Hematopoietic multipotent progenitor cell treated with erythropoietin and hydrocortisone succinate and interleukin-3 and kit ligand, for 4 days (in vitro differentiated cells): ENCODE results near the gene HBS1L.
A peak's percentile ranks its signal among the peaks of the same experiment; 100 is the strongest.
"Not testable (repeated sequence)": the region's sequence is repeated elsewhere in the genome, so short reads cannot be mapped to it uniquely, and the experiment has no call there.

ENCODE experiments used
- DNase-seq: peaks from one replicate; pipeline ENCODE4 v3.0.0-alpha.2; 2015

The HBS1L gene

DNA sequence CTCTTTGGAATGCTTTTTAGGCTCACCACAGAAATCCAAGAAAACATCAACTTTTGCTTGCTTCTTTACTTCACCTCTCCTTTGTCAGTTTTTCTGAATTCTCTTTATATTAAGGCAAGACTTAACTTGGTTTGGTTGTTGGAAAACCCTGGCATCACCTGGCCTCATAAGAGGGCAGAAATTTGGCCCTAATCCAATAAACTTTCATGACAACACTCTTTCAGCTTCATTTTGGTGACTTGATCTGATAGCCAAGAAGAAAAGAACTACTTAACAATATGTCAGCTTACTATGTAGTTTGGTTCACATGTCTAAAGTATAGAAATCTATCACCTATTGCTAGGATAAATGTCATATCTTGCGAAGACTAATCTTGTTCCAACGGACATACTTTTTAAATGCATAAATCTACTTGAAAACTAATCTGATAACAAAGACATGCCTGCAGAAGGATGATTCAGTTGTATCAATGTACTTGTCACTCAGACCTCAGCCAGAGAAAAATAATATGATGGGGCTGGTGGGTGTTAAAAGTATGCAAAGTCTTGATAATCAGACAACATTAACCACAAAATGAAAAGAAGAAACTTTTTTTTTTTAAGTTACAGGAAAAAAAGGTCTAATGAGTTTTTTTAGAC lies 19.3 kb upstream of the HBS1L start:
- DNase-seq, result peak; percentile 95

DNA sequence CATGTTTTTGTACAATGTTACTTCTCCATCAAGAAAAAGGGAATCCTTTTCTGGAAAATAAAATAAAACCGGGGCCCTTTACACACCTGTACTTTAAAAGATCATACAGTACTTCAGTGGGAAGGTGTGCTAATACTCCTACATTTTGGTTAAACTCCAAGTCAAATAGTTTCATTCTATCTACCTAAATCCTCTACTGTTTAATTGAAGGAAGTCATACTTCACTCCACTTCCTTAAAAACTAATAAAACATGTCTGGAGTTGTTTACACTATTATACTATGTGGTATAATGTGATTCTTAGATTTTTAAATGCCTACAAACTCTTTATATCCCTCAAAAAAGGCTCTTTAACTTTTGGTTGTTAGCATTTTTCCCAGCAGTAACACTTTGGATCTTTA lies 18.6 kb upstream of the HBS1L start:
- DNase-seq, result no peak

DNA sequence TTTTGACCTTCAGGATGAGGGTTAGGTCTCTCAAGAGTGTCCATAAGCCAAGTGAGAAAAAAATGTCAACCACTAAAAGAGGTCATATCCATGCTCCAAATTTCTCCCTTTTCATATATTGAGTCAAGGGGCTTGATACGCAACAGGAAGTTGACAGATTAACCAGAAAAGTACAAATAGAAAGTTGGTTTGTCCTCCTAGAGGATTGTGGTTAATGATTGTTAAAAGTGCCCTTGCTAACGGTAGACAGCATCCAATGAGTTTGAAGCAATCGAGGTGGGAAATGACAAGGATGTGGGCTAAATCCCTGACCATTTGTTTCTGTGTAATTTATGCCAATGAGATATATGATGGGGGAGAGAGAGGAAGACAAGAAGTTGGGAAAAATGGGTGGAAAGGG lies 18.1 kb upstream of the HBS1L start:
- no peak for DNase-seq

DNA sequence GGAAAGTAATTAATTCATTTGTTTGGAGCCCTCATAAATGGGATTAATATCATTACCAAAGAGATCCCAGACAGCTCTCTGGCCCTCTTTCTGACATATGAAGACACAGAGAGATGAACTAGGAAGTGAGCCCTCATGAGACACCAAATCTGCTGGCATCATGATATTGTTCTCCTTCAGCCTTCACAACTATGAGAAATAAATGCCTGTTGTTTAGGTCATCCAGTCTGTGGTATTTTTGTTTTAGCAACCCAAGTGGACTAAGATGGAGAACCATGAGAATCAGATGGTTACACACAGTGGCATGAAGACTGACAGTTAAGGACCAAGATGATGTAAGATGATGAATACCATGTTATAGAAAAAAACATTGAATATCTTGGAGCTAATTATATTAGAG lies 16.9 kb upstream of the HBS1L start:
- no peak for DNase-seq

GRCh38 chr6:135067911-135068310 lies 13.3 kb upstream of the HBS1L start:
- DNase-seq, result no peak

- DNase-seq, result peak; percentile 49
Measured at GRCh38 chr6:135066806-135067205, 12.2 kb upstream of the HBS1L start.

GRCh38 chr6:135066397-135066796 lies 11.8 kb upstream of the HBS1L start:
- DNase-seq, result peak; percentile 36

- no peak for DNase-seq
Measured at GRCh38 chr6:135064586-135064985, 10.0 kb upstream of the HBS1L start.

GRCh38 chr6:135063926-135064325 lies 9.3 kb upstream of the HBS1L start:
- DNase-seq, result no peak

GRCh38 chr6:135062735-135063134 lies 8.1 kb upstream of the HBS1L start:
- no peak for DNase-seq

- no peak for DNase-seq
Measured at GRCh38 chr6:135060076-135060475, 5.5 kb upstream of the HBS1L start.

DNA sequence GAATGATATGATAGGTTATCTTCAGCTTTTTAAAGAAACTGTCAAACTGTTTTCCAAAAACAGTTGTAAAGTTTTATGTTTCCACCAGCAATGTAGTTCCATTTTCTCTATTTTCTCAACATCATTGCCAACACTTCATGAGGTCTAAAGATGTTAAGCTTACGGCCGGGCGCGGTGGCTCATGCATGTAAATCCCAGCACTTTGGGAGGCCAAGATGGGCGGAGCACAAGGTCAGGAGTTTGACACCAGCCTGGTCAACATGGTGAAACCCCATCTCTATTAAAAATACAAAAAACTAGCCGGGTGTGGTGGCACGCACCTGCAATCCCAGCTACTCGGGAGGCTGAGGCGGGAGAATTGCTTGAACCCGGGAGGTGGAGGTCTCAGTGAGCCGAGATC lies 3.7 kb upstream of the HBS1L start:
- DNase-seq, result not testable (repeated sequence)

GRCh38 chr6:135056632-135057031 lies 2.0 kb upstream of the HBS1L start:
- no peak for DNase-seq

DNA sequence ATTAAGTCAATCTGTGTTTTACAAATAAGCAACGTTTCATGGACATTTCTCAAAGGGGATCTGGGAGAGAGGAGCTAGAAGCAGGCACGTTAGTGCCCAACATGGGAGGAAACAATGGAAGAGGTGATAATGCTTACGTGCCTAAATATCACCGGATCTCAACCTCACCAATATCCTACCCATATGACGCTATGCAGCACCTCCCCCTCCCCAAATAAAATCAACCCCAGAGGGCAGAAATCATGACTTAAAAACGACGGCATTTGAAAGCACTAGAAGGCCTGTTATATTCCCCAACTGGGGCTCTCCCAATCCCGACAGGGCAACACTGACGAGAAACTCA lies 425 bp downstream of the HBS1L start:
- DNase-seq, result peak; percentile 66

GRCh38 chr6:135053406-135053805 lies 1.2 kb downstream of the HBS1L start:
- DNase-seq, result peak; percentile 46

DNA sequence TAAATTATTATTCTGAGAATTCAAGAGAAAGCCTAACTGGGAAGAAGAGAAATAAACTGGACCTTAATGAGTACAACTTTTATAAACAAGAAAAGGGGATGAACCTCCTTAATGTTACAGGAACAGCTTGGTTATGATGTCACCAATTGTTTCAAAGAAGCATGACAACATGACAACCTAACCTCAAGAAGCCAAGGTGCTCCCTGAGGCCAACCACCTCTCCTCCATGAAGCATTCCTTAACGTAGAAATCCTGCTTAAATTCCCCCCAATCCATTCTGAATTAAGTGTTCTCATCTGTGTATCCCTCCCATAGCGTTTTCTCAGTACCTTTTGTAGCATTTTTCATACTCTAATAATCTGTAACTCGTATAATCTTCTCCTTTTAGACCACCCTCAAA lies 1.7 kb downstream of the HBS1L start:
- DNase-seq, result peak; percentile 66

GRCh38 chr6:135048915-135049314 lies 5.7 kb downstream of the HBS1L start:
- no peak for DNase-seq

GRCh38 chr6:135047336-135047735 lies 7.3 kb downstream of the HBS1L start:
- DNase-seq, result no peak

DNA sequence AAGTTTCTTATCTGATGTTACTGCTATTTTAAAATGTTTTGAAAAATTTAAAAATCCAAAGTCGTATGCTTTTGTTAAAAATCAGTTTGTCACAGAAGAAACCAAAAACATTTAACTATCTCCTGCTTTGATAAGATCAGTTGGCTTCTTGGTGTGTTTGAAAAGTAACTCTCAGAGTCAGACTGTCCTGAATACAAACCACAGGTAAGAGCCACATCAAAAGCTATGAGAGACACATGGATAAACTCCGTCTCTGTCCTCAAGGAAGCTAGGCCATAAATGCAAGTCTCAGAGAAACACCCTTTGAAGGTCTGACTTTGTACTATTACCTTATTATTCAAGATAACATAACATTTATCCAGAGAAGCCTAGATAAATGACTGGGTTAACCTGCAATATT lies 7.7 kb downstream of the HBS1L start:
- DNase-seq, result no peak

DNA sequence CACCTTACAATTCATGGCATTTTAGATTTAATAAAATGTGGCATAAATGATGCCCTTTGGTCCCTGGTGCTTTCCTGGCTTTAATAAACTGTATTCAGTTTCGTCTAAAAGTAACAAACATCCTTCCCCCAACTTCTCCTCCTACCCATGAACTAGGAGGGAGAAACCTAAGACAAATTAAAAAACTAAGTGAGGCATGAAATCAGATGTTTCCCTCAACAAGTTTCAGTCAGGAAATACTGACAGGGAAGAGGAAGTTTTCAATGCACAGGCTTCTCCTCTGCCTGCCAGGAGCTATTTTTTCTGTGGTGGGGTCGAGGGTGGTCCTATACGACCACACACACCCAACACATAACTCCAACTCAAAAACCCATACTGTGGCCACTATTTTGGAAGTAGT lies 10.0 kb downstream of the HBS1L start:
- no peak for DNase-seq

GRCh38 chr6:135043846-135044245 lies 10.8 kb downstream of the HBS1L start:
- peak; percentile 45 for DNase-seq

DNA sequence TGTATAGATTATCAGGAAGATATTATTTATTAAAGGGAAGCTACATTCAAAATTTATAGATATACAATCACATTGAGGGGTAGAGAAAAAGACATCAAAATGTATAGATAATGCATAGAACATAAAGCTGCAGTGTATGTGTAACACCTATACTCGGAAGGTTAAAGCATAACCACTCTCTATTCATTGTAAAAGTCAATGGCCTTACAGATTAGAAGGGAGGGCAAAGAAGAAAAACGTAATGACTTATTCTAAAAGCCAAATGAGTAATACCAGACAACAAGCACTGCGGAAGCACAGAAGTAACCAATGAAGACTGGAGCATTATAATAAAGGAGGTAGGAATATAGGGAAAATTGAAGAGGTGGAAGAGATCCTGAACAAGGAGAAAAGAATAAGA lies 11.3 kb downstream of the HBS1L start:
- DNase-seq, result no peak

GRCh38 chr6:135038335-135038734 lies 16.3 kb downstream of the HBS1L start:
- DNase-seq, result no peak

DNA sequence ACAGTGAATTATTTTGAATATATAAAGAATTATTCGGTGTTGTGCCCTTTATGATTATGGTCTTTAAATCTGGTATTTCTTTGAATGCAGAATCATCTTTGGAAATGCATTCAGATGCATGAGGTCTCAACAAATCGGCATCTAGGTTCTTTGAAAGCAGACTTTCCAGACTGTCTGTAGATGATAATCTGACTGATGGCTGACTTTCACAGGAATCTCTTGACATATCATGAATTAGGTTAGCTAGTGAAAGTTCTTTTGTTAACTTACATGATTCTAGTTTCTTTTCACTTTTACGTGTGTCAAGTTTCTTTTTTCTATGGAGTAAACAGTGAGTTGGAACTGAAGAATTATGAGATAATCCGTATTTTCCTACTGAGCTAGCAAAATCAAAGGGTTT lies 17.1 kb downstream of the HBS1L start:
- DNase-seq, result no peak

DNA sequence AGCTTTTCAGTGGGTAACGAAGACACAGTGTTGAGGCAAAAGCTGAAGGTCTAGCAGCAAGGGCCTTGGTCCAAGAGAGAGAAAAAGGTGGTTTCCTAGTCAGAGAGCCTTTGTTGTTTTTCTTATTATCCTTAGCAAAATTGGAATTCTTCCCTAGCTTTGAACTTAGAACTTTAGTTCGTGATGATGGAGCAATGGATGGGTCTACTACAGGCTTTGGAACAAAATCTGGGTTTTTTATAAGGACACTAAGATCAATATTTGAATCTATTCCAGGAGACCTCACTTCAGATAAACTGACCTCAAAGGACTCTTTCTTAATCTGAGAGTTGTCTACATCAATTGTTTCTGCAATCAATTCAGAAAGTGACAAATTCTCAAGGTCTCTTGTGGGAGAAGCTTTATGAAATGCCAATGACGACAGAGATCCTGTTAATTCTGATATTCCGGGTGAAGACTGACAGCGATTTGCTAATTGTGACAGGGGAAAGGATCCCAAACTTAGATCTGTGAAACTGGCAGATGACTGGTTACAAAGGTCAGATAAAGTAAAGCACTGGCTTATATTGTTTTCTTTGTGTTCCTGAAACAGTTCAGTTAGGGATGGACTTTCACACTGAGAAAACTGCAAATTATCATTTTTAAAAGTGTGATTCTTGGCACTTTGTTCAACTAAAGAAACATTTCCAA lies 17.7 kb downstream of the HBS1L start:
- DNase-seq, result no peak
